GM12864 (cell line): ENCODE measurements around the gene DIP2C.
"Not testable (repeated sequence)": the region's sequence is repeated elsewhere in the genome, so short reads cannot be mapped to it uniquely, and the experiment has no call there.

Experiments used
- DNase-seq: peaks from one replicate; pipeline ENCODE4 v3.0.0-alpha.2; 2011; ENCODE audit warnings: low read depth
- H3K4me3 ChIP-seq: 2 replicates; pipeline ENCODE4 v1.5.1; 2011; ENCODE audit warnings: mild to moderate bottlenecking, low read depth, low read length, control low read depth
- CTCF ChIP-seq: IDR thresholded peaks from 2 replicates; pipeline ENCODE4 v1.5.1; 2011; ENCODE audit warnings: low read depth, mild to moderate bottlenecking, moderate library complexity, low read length, control low read depth, inconsistent platforms; ENCODE audit errors: missing control alignments

DIP2C gene

GRCh38 chr10:636769-637168, 52.7 kb downstream of the DIP2C start:
- no peak for DNase-seq
- H3K4me3 ChIP-seq, result no peak overlapping the region
- TF ChIP-seq CTCF, result no peak

- no peak for TF ChIP-seq CTCF
- no peak overlapping the region for H3K4me3 ChIP-seq
- DNase-seq, result no peak
Measured at GRCh38 chr10:636016-636730, 53.3 kb downstream of the DIP2C start.

GRCh38 chr10:635088-635861, 54.2 kb downstream of the DIP2C start:
- no peak for DNase-seq
- no peak for TF ChIP-seq CTCF
- H3K4me3 ChIP-seq, result no peak overlapping the region

GRCh38 chr10:634256-634655, 55.2 kb downstream of the DIP2C start:
- no peak for TF ChIP-seq CTCF

GRCh38 chr10:633279-634245, 55.9 kb downstream of the DIP2C start:
- no peak for DNase-seq
- TF ChIP-seq CTCF, result no peak

More at GRCh38 chr10:634256-634655, 55.2 kb downstream of the DIP2C start:
- H3K4me3 ChIP-seq, result no peak overlapping the region
- no peak for DNase-seq

GRCh38 chr10:632807-633177, 56.7 kb downstream of the DIP2C start:
- DNase-seq, H3K4me3 ChIP-seq: not testable (repeated sequence)

More at GRCh38 chr10:633279-634245, 55.9 kb downstream of the DIP2C start:
- no peak overlapping the region for H3K4me3 ChIP-seq

- not testable (repeated sequence) for DNase-seq, H3K4me3 ChIP-seq
Measured at GRCh38 chr10:632155-632806, 57.2 kb downstream of the DIP2C start.
